IPS DF 4.7 (cell line): Measurements from ENCODE around the gene IPCEF1.
"Not testable (repeated sequence)": the region's sequence is repeated elsewhere in the genome, so short reads cannot be mapped to it uniquely, and the experiment has no call there.

Source experiments
- DNase-seq: peaks from one replicate; pipeline ENCODE4 v3.0.0-alpha.2; 2013; ENCODE audit warnings: low spot score; ENCODE audit errors: extremely low read depth

IPCEF1 gene

GRCh38 chr6:154226461-154226860, 130.1 kb downstream of the IPCEF1 start:
- no peak for DNase-seq

GRCh38 chr6:154223296-154223695, 133.3 kb downstream of the IPCEF1 start:
- DNase-seq: no peak

DNA sequence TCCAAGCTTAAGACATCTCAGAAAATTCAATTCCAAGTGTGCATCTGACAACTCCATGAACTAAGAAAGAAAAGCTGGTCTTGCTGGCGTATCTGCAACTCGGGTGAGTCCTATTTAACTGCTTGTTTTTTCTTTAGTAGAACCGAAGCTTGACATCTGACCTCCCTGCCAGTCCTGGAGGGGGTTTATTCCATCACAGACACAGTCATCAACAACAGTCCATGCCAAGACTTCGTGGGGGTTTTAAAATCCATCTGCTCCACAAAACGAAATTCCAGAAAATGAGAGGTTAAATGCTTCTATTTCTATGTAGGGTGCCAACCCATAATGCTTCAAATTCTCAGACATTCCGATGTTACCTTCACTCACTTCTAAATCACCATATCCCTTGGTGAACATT, 133.9 kb downstream of the IPCEF1 start:
- no peak for DNase-seq

DNA sequence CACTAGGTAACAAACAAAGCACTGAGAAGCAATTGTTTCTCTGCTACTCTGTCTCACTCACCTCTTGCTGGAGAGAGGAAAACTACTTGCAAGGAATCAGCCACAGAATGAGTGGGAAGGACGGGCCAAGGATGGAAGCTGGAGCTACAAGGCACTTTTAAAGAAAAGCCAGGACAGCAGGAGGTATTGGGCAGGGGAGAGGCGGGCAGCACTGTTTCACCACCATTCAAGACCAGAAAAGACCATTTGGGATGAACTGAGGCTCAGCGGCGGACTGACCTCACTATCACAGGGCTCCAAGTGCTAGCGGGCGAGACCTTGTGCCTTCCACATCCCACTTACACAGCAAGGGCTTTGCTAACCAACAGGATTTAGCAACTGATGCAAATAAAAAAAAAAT, 137.4 kb downstream of the IPCEF1 start:
- no peak for DNase-seq

- no peak for DNase-seq
These were observed 137.8 kb downstream of the IPCEF1 start for GRCh38 chr6:154218787-154219186.

DNA sequence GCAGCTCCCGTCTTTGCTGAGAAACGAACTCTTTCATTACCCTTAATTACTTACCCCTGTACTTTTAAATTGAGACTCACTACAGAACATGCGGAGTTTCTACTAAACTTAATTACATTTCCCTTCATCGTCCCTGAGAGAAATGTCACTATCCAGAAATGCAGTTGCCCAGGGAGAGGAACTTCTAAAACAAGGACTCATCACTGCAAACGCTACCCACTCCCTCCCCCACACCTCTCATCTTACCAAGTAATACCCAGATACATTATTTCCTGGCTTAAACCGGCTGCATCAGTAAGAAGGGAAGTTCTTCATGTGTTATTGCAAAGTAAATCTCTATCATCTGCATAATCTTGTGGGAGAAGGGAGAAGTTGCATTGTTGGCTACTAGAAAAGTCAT, 138.3 kb downstream of the IPCEF1 start:
- DNase-seq: no peak

DNA sequence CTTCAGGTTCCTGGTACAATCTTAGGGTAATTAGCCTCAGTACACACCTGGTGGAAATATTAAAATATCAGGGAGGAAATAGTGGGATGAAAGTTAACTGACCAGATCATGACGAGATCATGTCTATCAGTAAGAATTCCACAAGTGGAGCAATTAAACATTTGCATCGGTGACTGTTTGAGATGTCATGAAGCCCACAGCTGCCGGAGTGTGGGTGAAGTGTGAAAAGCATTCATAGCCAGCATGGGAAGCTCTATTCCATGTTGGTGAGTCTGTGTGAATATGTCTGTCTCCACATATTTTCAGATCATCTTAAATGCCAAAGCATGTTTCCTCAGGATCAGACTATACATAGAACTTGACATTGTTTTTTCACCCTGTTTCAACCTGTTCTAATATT, 142.8 kb downstream of the IPCEF1 start:
- DNase-seq: no peak

- DNase-seq: no peak
These were observed 145.9 kb downstream of the IPCEF1 start for GRCh38 chr6:154210678-154211077.

DNA sequence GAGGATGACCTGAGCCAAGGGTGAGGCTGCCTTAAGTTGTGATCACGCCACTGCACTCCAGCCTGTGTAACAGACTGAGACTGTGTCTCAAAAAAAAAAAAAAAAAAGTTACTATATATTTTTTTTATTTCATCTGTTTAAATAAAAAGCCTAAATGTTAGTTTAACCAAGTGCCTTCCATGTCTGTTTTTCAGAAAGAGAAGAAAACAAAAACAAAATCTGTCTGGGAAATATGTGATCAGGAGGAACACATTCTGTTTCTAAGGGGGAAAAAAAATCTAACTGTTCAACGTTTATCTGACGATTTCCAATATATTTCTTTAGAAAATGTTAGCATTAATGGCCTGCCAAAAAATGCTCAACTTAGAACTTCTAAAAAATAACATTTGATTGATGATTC, 147.0 kb downstream of the IPCEF1 start:
- DNase-seq: no peak

DNA sequence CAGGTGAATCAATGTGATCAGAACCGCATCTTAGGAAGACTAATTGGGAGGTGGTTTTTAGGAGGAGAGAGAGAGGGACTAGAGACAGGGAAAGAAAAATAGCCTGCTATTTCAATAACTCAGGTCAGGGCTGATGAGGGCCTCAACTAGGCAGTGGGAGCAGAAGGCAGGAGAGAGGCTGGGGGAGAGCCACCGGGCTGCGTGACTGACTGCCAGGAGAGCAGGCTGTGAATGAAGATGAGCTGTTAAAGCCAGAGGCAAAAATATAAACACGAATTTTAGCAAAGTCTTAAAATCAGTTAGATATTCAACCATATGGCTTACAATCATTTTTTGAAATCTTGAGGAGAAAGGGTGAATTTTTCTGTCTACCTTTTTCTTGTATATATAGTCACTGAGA, 149.6 kb downstream of the IPCEF1 start:
- no peak for DNase-seq

DNA sequence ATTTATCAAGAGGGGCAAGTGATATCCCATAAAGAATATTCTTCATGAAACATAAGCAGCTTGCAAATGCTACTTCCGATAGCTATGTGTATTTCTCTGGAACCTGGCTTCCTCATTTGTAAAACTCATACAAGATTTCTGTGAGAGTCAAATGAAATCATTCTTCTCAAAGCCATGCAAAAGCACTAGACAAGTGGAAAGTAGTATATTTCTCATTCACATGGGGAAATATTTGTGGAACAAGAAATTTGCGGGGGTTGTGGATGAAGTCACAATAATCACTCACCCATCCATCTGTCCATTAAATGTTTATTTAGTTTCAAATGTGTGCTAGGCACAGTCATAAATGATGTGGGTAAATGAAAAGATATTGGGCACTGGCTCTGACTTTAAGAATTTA, 150.5 kb downstream of the IPCEF1 start:
- DNase-seq: no peak

DNA sequence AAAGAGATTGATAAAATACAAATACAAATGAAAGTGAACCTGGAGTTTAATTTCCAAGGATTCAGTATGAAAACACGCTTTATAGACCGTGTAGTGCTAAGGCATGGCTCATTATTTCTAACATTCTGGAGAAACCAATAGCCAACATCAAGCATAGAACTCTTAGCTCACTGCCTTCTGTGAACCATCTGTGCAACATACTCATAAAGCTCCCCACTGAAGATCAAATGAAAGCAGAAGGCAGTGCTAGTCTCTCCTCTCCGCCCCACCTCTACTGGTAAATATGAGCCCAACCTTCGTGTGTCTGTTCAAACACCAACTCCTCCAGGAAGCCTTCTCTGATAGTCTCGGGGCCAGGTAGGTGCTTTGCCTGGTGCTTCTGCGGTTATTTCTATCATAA, 153.6 kb downstream of the IPCEF1 start:
- no peak for DNase-seq

- no peak for DNase-seq
These were observed 154.3 kb downstream of the IPCEF1 start for GRCh38 chr6:154202339-154202738.

DNA sequence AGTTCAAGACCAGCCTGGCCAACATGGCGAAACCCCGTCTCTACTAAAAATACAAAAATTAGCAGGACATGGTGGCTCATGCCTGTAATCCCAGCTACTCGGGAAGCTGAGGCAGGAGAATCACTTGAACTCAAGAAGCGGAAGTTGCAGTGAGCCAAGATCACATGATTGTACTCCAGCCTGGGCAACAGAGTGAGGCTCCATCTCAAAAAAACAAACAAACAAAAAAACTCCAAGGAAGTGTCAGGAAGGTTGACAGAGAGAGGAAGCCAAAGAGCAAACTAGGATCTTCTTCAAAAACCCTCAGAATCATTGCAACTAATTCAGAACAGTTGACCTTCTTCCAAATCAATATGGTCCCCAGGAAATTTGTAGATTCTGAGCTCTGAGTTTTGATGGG, 154.9 kb downstream of the IPCEF1 start:
- not testable (repeated sequence) for DNase-seq

GRCh38 chr6:154197196-154197860, 159.3 kb downstream of the IPCEF1 start:
- DNase-seq: no peak

- DNase-seq: no peak
These were observed 160.2 kb downstream of the IPCEF1 start for GRCh38 chr6:154196333-154196885.

DNA sequence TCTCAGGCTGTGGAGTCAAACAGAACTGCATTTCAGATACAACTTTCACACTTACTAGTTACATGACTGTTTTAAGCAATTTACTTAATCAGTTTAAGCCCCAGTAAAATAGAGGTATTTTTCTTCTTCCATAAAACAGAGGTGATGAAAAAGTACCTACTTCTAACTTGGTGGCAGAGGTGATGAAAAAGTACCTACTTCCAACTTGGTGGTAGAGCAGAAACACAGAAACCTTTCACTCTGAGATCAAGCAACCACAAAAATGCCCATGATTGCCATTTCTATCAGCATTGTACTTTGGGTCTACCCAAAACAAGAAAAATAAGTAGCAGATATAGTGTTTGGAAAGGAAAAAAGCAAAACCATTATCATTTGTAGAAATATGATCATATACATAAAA, 168.9 kb downstream of the IPCEF1 start:
- no peak for DNase-seq

DNA sequence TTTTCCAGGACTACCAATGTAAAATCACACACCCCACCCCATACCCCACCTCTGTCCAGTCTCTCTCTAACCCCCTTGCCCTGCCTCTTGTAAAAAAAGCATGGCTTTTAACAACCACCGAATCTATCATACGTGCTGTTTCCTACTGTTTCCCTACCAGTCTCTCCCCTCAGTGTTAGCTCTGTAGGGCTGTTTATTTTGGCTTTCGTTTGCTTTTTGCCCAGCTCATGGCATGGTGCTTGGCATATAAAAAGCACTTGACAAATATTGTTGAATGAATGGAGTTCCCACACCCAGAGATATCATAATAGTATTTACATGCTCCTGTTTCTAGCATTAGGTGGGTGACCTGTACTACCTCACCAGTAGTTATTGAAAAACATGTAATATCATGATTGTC, 169.4 kb downstream of the IPCEF1 start:
- no peak for DNase-seq

GRCh38 chr6:154179434-154179833, 177.2 kb downstream of the IPCEF1 start:
- no peak for DNase-seq

DNA sequence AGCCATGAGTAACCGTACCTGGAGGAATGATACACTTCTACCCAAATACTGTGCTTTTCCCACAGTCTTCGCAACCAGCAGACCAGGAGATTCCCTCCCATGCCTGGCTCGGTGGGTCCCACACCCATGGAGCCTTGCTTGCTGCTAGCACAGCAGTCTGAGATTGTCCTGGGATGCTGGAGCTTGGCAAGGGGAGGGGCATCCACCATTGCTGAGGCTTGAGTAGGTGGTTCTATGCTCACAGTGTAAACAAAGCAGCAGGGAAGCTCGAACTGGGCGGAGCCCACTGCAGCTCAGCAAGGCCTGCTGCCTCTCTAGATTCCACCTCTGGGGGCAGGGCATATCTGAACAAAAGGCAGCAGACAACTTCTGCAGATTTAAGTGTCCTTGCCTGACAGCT, 184.2 kb downstream of the IPCEF1 start:
- not testable (repeated sequence) for DNase-seq

- DNase-seq: no peak
These were observed 186.5 kb downstream of the IPCEF1 start for GRCh38 chr6:154170106-154170505.

- no peak for DNase-seq
These were observed 187.3 kb downstream of the IPCEF1 start for GRCh38 chr6:154169193-154169847.

GRCh38 chr6:154167126-154167525, 189.5 kb downstream of the IPCEF1 start:
- no peak for DNase-seq
